Activated T-helper 2 cell treated with anti-CD3 and anti-CD28 coated beads, Interferon-gamma antibody, Interleukin-2, Interleukin-4, amounts not matched to agents 10 μg/mL and 5 μg/mL and 100 μg/mL, durations not matched to agents 14 hours and 24 hours and 36 hours (primary cell): ENCODE measurements around the gene CNDP1. TPM values are rescaled to one million over a fixed set of nuclear protein-coding genes. Genes with fewer than 3 reads are reported as not detected.

ENCODE experiments used
- DNase-seq: peaks from one replicate; pipeline ENCODE4 v3.0.0; 2021; ENCODE audit warnings: low spot score
- H3K27ac Mint-ChIP-seq: one replicate; pipeline ENCODE4 v1.8.0; 2021; ENCODE audit warnings: mixed read lengths
- H3K27me3 Mint-ChIP-seq: one replicate; pipeline ENCODE4 v1.8.0; 2021; ENCODE audit warnings: low read depth, mixed read lengths
- H3K36me3 Mint-ChIP-seq: one replicate; pipeline ENCODE4 v1.8.0; 2021; ENCODE audit warnings: low read depth, mixed read lengths
- H3K4me1 Mint-ChIP-seq: one replicate; pipeline ENCODE4 v1.8.0; 2021; ENCODE audit warnings: low read depth, mixed read lengths
- H3K4me3 Mint-ChIP-seq: one replicate; pipeline ENCODE4 v1.8.0; 2021; ENCODE audit warnings: low read depth, mild to moderate bottlenecking, moderate library complexity, mixed read lengths
- H3K9me3 Mint-ChIP-seq: one replicate; pipeline ENCODE4 v1.8.0; 2021; ENCODE audit warnings: mixed read lengths
- intact Hi-C: fragments of 100-400 bp; cut with micrococcal nuclease; formaldehyde crosslinking; loops from one replicate; pipeline ENCODE4 v1.15.1; 2023
- total RNA-seq: library from RNA; stranded (reverse); gene quantifications from 2 replicates; pipeline ENCODE4 v1.2.3, GENCODE V29; 2022

Gene CNDP1
- total RNA-seq, 1 donor from 2014 or later, result 0.09 TPM

GRCh38 chr18:74569401-74569800 lies 35.1 kb downstream of the CNDP1 start:
- no peaks in the 10 kb centered on the region for H3K36me3 Mint-ChIP-seq
- DNase-seq, result no peak
- intact Hi-C loops, result no loop called here
- no peak overlapping the region for H3K27ac Mint-ChIP-seq
- H3K9me3 Mint-ChIP-seq, result peaks cover 14% of the 10 kb centered on the region
- H3K27me3 Mint-ChIP-seq, result no peaks in the 10 kb centered on the region
- no peak overlapping the region for H3K4me3 Mint-ChIP-seq
- H3K4me1 Mint-ChIP-seq, result peaks cover 5% of the 10 kb centered on the region

- no peak for DNase-seq
- Mint-ChIP-seq H3K9me3 (peaks cover 14% of the 10 kb centered on the region), H3K36me3 (no peaks in the 10 kb centered on the region), H3K27ac (no peak overlapping the region), H3K27me3 (no peaks in the 10 kb centered on the region), H3K4me1 (peaks cover 7% of the 10 kb centered on the region), H3K4me3 (no peak overlapping the region)
- intact Hi-C loops, result no loop called here
These were observed 36.0 kb downstream of the CNDP1 start for GRCh38 chr18:74570266-74570665.

GRCh38 chr18:74571895-74572680 lies 37.8 kb downstream of the CNDP1 start:
- H3K4me1 Mint-ChIP-seq, result peaks cover 7% of the 10 kb centered on the region
- intact Hi-C loops, result no loop called here
- no peak overlapping the region for H3K27ac Mint-ChIP-seq
- H3K9me3 Mint-ChIP-seq, result peaks cover 6% of the 10 kb centered on the region
- DNase-seq, result no peak
- no peak overlapping the region for H3K4me3 Mint-ChIP-seq
- no peaks in the 10 kb centered on the region for H3K36me3 Mint-ChIP-seq
- H3K27me3 Mint-ChIP-seq, result no peaks in the 10 kb centered on the region

- H3K27me3 Mint-ChIP-seq, result no peaks in the 10 kb centered on the region
- H3K9me3 Mint-ChIP-seq, result no peaks in the 10 kb centered on the region
- H3K36me3 Mint-ChIP-seq, result no peaks in the 10 kb centered on the region
- no peak overlapping the region for H3K27ac Mint-ChIP-seq
- H3K4me1 Mint-ChIP-seq, result peaks cover 7% of the 10 kb centered on the region
- intact Hi-C loops, result no loop called here
- H3K4me3 Mint-ChIP-seq, result no peak overlapping the region
- DNase-seq, result no peak
These were observed 38.8 kb downstream of the CNDP1 start for GRCh38 chr18:74573053-74573452.

- H3K4me1 Mint-ChIP-seq, result peaks cover 7% of the 10 kb centered on the region
- H3K27ac Mint-ChIP-seq, result no peak overlapping the region
- H3K4me3 Mint-ChIP-seq, result no peak overlapping the region
- intact Hi-C loops, result no loop called here
- no peaks in the 10 kb centered on the region for H3K36me3 Mint-ChIP-seq
- no peaks in the 10 kb centered on the region for H3K9me3 Mint-ChIP-seq
- H3K27me3 Mint-ChIP-seq, result peaks cover 6% of the 10 kb centered on the region
- DNase-seq, result no peak
These were observed 40.6 kb downstream of the CNDP1 start for GRCh38 chr18:74574916-74575315.

- H3K9me3 Mint-ChIP-seq, result no peaks in the 10 kb centered on the region
- no peak overlapping the region for H3K27ac Mint-ChIP-seq
- no peak overlapping the region for H3K4me3 Mint-ChIP-seq
- intact Hi-C loops, result no loop called here
- no peaks in the 10 kb centered on the region for H3K36me3 Mint-ChIP-seq
- no peak for DNase-seq
- H3K4me1 Mint-ChIP-seq, result peaks cover 7% of the 10 kb centered on the region
- peaks cover 6% of the 10 kb centered on the region for H3K27me3 Mint-ChIP-seq
These were observed 42.7 kb downstream of the CNDP1 start for GRCh38 chr18:74577019-74577418.

DNA sequence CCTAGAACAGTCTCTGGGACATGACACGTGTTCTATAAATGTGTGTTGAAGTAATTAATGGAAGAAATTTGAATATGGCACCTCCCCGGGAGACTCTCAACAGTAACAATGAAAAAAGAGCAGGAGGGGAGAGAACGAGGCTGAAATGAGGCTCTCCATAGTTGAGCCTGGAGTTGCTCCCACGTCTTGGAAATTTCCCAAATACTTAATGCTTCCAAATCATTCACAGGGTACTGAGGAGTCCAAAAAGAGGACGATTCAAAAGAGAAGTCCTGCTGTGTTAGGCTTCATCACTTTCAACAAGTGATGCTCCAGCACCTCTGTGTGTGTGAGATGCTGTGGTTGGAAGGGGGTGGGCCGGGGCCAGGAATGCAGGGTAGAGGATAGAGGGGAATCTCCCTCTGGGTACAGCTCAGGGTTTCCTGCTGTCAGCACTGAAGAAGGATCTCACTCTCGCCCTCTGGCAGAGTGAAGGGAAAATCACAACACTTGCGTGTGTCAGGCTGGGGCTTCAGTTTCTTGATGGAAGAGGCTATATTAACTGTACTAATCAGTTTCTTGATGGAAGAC lies 45.3 kb downstream of the CNDP1 start:
- H3K4me1 Mint-ChIP-seq, result no peaks in the 10 kb centered on the region
- H3K9me3 Mint-ChIP-seq, result no peaks in the 10 kb centered on the region
- H3K27me3 Mint-ChIP-seq, result peaks cover 10% of the 10 kb centered on the region
- no peaks in the 10 kb centered on the region for H3K36me3 Mint-ChIP-seq
- intact Hi-C loops, result no loop called here
- no peak overlapping the region for H3K4me3 Mint-ChIP-seq
- H3K27ac Mint-ChIP-seq, result no peak overlapping the region
- DNase-seq, result no peak

DNA sequence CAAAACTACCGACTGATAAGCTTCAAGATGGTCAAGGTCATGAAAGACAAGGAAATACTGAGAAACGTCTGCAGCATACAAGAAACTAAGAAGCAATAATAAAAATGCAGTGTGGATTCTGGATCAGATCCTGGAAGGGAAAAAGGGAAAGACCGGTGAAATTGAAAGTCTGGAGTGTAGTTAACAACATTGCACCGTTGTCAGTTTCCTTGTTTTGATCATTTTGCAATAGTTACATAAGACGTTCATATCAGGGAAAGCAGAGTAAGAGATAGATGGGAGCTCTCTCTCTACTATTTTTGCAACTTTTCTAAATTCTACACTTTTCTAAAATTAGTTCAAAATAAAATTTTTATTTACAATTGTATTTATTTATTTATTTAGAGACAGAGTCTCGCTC lies 48.3 kb downstream of the CNDP1 start:
- no peak for DNase-seq
- Mint-ChIP-seq H3K36me3 (no peaks in the 10 kb centered on the region), H3K4me3 (no peak overlapping the region), H3K9me3 (no peaks in the 10 kb centered on the region), H3K4me1 (no peaks in the 10 kb centered on the region), H3K27me3 (peaks cover 16% of the 10 kb centered on the region), H3K27ac (no peak overlapping the region)
- intact Hi-C loops, result no loop called here

- no peak overlapping the region for H3K27ac Mint-ChIP-seq
- no peak for DNase-seq
- peaks cover 7% of the 10 kb centered on the region for H3K27me3 Mint-ChIP-seq
- no peaks in the 10 kb centered on the region for H3K9me3 Mint-ChIP-seq
- peaks cover 13% of the 10 kb centered on the region for H3K4me1 Mint-ChIP-seq
- H3K4me3 Mint-ChIP-seq, result no peak overlapping the region
- intact Hi-C loops, result no loop called here
- peaks cover 5% of the 10 kb centered on the region for H3K36me3 Mint-ChIP-seq
These were observed 53.1 kb downstream of the CNDP1 start for GRCh38 chr18:74587441-74587840.

DNA sequence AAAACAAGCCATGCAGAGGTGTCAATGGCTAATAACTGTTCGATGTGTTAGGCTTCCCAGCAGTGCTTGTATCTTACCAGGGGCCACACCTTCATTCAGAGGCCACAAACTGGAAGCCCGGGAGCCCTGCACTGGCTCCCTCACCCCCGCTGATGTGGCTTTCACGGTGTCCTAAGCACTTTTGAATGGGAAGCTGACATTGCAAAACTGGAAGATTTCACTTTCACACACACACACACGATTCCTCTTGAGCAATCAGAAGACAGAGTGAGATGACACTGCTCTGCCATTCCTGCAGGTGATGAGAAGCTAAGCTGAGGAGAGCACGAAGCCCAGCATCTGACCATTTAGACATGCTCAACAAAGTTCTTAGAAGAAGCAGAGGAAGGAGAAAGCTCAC lies 54.7 kb downstream of the CNDP1 start:
- Mint-ChIP-seq H3K27ac (no peak overlapping the region), H3K4me3 (no peak overlapping the region), H3K9me3 (no peaks in the 10 kb centered on the region), H3K27me3 (peaks cover 5% of the 10 kb centered on the region), H3K36me3 (peaks cover 21% of the 10 kb centered on the region), H3K4me1 (peaks cover 21% of the 10 kb centered on the region)
- intact Hi-C loops, result no loop called here
- DNase-seq, result no peak

- Mint-ChIP-seq H3K4me3 (no peak overlapping the region), H3K36me3 (peaks cover 26% of the 10 kb centered on the region), H3K27ac (no peak overlapping the region), H3K4me1 (peaks cover 24% of the 10 kb centered on the region), H3K27me3 (peaks cover 5% of the 10 kb centered on the region), H3K9me3 (no peaks in the 10 kb centered on the region)
- DNase-seq, result no peak
- intact Hi-C loops, result no loop called here
These were observed 55.5 kb downstream of the CNDP1 start for GRCh38 chr18:74589811-74590210.

- intact Hi-C loops, result no loop called here
- H3K4me3 Mint-ChIP-seq, result no peak overlapping the region
- DNase-seq, result no peak
- H3K4me1 Mint-ChIP-seq, result peaks cover 33% of the 10 kb centered on the region
- peaks cover 35% of the 10 kb centered on the region for H3K36me3 Mint-ChIP-seq
- H3K27me3 Mint-ChIP-seq, result peaks cover 5% of the 10 kb centered on the region
- H3K27ac Mint-ChIP-seq, result no peak overlapping the region
- no peaks in the 10 kb centered on the region for H3K9me3 Mint-ChIP-seq
These were observed 56.4 kb downstream of the CNDP1 start for GRCh38 chr18:74590671-74591070.

DNA sequence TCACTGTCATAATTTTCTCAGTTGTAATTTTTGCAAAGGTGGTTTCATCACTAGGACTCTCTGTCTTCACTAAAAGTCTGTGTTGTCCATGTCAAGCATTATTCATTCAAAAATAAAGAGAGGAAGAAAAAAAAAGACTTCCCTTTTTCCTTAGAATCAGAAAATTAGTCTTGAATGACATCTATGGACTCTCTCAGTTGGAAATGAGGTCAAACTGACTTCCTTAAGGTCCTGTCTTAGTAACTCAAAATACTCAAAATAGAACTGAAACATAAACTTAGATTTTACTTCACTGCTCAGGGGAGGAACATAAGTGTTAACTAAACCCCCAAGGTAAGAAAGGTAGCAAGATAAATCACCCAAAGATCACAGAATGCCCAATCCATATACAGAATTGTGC lies 61.1 kb downstream of the CNDP1 start:
- Mint-ChIP-seq H3K4me3 (peak overlapping the region; percentile 96), H3K27me3 (no peaks in the 10 kb centered on the region), H3K4me1 (peaks cover 36% of the 10 kb centered on the region), H3K9me3 (no peaks in the 10 kb centered on the region), H3K27ac (peak overlapping the region; percentile 98), H3K36me3 (peaks cover 49% of the 10 kb centered on the region)
- DNase-seq, result no peak
- intact Hi-C loops, result loop anchor here (2.0 to 5.0 kb wide), 3 partner anchors 223 to 533 kb away; partner anchors contain the start of gene FBXO15
